GM20000 (cell line): Measurements from ENCODE around the gene ASL.
A peak's percentile ranks its signal among the peaks of the same experiment; 100 is the strongest.
"Not testable (repeated sequence)": the region's sequence is repeated elsewhere in the genome, so short reads cannot be mapped to it uniquely, and the experiment has no call there.

ENCODE experiments used
- DNase-seq: peaks from one replicate; pipeline ENCODE4 v3.0.0; 2012; ENCODE audit warnings: low spot score
- TF ChIP-seq, protein P1 (sequence below): IDR thresholded peaks from 2 replicates; pipeline ENCODE4 v1.5.1; 2012; ENCODE audit warnings: mild to moderate bottlenecking, control low read depth; ENCODE audit errors: extremely low read depth, missing control alignments

The ASL gene

DNA sequence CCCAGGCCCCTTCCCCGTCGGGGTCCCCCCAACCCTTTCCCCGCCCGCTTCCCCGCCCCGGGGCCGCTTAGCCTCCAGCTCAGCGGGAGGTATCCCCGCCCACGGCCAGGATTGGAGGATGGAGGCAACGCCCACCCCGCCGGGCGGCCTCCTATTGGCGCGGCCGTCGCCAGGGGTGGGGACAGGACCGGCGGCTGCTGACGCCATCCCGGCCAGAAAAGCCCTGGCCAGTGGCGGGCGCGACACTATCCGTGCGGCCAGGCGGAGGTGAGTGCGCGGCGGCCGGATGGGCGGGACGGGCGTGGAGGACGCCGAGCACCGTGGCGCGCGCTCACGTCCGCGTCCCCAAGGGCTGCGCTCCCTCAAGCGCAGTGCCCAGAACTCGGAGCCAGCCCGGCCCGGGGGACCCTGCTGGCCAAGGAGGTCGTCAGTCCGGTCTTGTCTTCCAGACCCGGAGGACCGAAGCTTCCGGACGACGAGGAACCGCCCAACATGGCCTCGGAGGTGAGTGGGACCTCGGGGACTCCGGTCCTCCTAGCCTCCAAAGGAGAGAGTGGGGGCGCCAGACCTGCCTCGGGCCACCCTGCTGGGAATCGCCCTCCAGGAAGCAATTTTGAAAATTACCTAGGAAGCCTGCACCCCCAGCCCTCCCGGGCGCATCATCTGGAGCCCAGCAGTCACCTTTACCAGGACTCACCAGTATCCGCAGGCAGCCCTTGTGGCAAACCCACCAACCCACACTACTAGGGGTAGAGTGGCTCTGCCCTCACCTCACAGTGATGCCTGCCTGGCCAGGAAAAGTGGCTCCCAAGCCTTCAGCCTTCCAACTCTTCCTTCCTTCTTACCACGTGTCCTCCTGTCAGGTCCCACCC, at the start of gene ASL:
ASL (plus strand) TSS at position 230 of the 872 bp plus-strand sequence; CDS start at position 493, 263 bp downstream.
- peak; percentile 100 for DNase-seq
- TF ChIP-seq, protein P1, sequence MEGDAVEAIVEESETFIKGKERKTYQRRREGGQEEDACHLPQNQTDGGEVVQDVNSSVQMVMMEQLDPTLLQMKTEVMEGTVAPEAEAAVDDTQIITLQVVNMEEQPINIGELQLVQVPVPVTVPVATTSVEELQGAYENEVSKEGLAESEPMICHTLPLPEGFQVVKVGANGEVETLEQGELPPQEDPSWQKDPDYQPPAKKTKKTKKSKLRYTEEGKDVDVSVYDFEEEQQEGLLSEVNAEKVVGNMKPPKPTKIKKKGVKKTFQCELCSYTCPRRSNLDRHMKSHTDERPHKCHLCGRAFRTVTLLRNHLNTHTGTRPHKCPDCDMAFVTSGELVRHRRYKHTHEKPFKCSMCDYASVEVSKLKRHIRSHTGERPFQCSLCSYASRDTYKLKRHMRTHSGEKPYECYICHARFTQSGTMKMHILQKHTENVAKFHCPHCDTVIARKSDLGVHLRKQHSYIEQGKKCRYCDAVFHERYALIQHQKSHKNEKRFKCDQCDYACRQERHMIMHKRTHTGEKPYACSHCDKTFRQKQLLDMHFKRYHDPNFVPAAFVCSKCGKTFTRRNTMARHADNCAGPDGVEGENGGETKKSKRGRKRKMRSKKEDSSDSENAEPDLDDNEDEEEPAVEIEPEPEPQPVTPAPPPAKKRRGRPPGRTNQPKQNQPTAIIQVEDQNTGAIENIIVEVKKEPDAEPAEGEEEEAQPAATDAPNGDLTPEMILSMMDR = no peak

DNA sequence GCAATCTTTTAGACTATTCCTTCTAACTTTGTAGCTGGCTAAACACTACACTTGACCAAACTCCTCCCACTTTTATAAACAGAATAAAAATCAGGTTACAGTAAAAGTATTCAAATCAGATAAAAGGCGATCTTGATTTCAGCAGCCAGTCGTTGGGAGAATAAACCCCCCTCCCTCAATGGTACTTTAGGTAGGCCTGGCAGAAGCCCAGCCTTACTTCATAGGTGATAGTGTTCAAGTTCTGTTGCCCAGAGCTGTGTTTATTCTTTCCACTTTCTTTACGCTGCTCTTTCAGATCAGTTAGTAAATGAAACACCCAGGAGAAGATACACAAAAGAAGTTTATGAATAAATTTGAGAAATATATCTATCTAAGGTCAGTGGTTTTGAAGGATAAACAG, 47.3 kb upstream of the ASL start:
- not testable (repeated sequence) for DNase-seq

DNA sequence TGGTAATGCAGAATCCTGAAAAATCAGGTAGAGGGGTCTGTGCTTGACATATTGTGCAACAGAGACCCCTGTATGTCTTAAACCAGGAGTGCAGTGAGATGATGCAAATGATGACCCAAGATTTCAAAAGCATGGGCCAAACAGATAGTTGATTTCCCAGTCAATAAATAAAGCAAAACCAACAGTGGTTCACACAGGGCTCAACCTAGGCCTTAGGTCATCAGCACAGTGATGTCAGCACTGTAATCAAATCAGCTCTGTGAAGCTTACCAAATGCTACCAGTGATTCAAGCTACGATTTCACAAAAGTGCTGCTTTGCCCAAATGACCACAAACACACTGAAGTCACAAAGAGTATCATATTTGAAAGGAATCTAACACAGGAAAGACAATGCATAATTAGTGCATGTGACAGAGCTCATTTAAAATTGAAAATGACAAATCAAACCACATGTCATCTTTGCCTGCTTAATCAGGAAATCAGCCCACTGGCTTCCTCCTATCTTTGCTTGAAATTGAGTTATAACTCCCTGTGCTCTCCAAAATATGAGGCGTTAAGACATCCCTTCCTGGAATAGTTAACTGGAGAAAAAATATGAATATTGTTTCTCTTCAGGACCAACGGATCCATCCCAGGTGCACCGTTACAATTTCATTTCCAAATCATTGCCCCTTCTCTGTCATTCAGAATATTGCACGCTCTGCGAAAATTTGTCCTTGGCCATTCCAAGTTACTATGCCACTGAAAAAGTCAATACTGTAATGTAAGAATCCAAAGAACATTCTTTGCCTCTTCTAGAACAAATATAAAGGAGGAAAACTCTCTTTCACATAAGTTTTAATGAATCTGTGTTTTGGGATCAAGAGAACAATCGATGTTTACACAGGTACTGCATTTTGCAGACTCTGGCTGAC, 41.9 kb upstream of the ASL start:
- DNase-seq = no peak
- TF ChIP-seq, protein P1 = no peak

DNA sequence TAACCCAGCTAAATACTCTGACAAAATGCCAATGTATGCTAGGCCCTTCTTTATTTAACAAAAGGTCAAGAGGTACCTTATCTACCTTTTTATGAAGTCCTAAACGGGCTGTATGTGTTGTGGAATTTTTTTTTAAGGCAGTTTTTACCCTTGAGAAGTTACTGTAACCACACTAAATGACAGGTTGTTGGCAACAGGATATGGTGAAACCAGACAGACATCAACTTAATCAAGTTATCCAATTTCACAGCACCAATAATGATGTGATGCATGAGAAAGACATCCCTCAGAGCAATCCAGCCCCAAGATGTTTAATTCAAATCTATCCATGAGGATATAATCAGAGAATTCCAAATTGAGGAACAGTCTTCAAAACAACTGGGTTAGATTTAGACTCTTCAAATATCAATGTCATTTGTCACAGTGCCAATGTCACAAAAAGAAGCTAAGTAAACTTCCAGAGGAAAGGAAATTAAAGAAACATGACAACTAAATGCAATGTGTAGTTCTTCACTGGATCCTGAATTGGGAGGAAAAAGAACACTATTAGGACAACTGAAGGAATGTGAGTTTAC, 41.1 kb upstream of the ASL start:
- not testable (repeated sequence) for DNase-seq

DNA sequence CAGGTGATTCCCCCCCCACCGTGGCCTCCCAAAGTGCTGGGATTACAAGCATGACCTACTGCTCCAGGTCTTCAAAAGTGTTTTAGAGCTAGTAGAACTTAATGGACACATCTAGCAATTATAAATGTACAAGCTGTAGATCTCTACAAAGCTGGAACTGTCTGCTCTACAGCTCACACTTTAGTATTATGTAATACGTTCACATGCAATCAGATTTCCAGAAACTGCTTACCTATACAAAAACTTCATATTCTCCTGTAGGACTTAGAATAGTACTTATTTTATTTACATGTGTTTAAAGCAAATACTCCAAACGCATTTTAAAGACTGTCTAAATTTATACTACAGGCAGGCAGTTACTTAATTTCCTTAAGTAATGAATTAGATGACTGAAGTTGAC, 39.2 kb upstream of the ASL start:
- TF ChIP-seq, protein P1 = no peak
- no peak for DNase-seq

DNA sequence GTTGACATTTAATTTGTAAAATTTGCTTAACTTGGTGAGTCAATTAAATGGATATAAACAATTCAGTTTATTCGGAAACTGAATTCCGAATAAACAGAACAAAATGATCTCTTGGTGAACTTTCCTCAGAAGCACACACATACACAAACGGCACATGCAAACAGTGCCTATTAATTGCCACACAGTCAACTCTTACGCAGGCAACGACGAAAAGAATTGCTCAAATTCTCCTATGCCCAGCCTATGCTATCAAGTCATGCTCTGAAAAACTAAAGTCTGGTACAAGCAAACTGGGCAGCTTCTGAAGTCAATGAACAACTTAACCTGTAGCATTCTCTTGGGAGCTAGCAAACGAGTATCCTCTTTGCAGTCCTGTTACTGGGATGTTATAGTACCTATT, 38.8 kb upstream of the ASL start:
- DNase-seq = no peak
- TF ChIP-seq, protein P1 = no peak

DNA sequence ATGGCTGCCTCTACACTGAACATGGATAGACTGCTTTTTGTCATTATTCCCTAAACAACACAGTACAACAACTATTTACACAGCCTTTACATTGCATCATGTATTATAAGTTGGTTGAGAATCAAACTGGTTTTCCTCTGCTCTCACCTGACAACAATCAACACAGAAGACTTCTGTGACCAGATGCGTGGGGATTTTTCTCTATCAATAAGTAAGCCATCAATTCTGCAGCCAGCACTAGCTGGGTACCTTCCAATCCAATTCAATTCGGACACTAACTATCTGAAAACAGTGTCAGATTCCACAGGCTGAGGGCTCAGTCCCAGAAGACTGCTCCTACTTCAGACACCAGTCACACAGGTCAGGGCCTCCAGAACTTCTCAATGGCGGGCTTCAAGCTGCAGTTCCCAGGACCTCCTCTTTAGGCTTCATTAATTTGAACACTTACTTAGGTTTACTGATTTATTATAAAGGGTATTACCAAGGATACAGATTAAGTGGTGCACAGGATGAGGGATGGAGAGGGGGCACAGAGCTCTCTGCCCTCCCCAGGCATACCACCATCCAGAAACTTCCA, 36.4 kb upstream of the ASL start:
- TF ChIP-seq, protein P1 = no peak
- no peak for DNase-seq
